Upper lobe of right lung (tissue), 1 donor: ENCODE data around the gene ITGB7. TPM values are rescaled to one million over a fixed set of nuclear protein-coding genes. Genes with fewer than 3 reads are reported as not detected.

ENCODE experiments used
- ATAC-seq: fragments of 200-7000 bp; cut with Tn5 transposase; one replicate; pipeline ENCODE4 v1.9.1; 2020; ENCODE audit warnings: mild to moderate bottlenecking, moderate library complexity
- DNase-seq: peaks from one replicate; pipeline ENCODE4 v3.0.0-alpha.2; 2020
- H3K27ac ChIP-seq: fragments of 200-600 bp; one replicate; pipeline ENCODE4 v1.8.0; 2022
- H3K27me3 ChIP-seq: fragments of 200-600 bp; one replicate; pipeline ENCODE4 v1.8.0; 2022; ENCODE audit warnings: mild to moderate bottlenecking
- H3K36me3 ChIP-seq: fragments of 200-600 bp; one replicate; pipeline ENCODE4 v1.8.0; 2022
- H3K4me1 ChIP-seq: fragments of 200-600 bp; one replicate; pipeline ENCODE4 v1.8.0; 2022
- H3K4me3 ChIP-seq: fragments of 200-600 bp; one replicate; pipeline ENCODE4 v1.8.0; 2022; ENCODE audit warnings: mild to moderate bottlenecking
- H3K9me3 ChIP-seq: fragments of 200-600 bp; one replicate; pipeline ENCODE4 v1.8.0; 2022
- intact Hi-C: fragments of 100-400 bp; cut with DNase I; formaldehyde crosslinking; loops from one replicate; pipeline ENCODE4 v1.11.0; 2022
- total RNA-seq: library from RNA; stranded (reverse); fragmentation: NEBNext Ultra II Directional; extraction: Animal tissue kit (Norgen Biotek cat#: 25700); gene quantifications from one replicate; pipeline ENCODE4 v1.2.1, GENCODE V29; 2021
- TF ChIP-seq, protein P1 (sequence below): fragments of 200-600 bp; IDR thresholded peaks from one replicate; pipeline ENCODE4 v1.8.0; 2022; ENCODE audit warnings: antibody characterized with exemption
- donor health status: DM: no; HTN: yes; CAD: no; lungs with severe emphysema.

The ITGB7 gene
- total RNA-seq, 1 donor from 2014 or later: 7.7 TPM

GRCh38 chr12:53236443-53237111 is 29.5 kb upstream of the ITGB7 start:
- Histone ChIP-seq H3K4me1 (peaks cover 23% of the 10 kb centered on the region), H3K27ac (no peak overlapping the region), H3K27me3 (no peaks in the 10 kb centered on the region), H3K9me3 (no peaks in the 10 kb centered on the region), H3K36me3 (no peaks in the 10 kb centered on the region), H3K4me3 (no peak overlapping the region)
- TF ChIP-seq, protein P1, sequence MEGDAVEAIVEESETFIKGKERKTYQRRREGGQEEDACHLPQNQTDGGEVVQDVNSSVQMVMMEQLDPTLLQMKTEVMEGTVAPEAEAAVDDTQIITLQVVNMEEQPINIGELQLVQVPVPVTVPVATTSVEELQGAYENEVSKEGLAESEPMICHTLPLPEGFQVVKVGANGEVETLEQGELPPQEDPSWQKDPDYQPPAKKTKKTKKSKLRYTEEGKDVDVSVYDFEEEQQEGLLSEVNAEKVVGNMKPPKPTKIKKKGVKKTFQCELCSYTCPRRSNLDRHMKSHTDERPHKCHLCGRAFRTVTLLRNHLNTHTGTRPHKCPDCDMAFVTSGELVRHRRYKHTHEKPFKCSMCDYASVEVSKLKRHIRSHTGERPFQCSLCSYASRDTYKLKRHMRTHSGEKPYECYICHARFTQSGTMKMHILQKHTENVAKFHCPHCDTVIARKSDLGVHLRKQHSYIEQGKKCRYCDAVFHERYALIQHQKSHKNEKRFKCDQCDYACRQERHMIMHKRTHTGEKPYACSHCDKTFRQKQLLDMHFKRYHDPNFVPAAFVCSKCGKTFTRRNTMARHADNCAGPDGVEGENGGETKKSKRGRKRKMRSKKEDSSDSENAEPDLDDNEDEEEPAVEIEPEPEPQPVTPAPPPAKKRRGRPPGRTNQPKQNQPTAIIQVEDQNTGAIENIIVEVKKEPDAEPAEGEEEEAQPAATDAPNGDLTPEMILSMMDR: no peak
- intact Hi-C loops: no loop called here
- no peak for DNase-seq
- ATAC-seq: no peak

GRCh38 chr12:53235742-53236442 is 28.8 kb upstream of the ITGB7 start:
- Histone ChIP-seq H3K36me3 (no peaks in the 10 kb centered on the region), H3K27me3 (no peaks in the 10 kb centered on the region), H3K27ac (no peak overlapping the region), H3K4me1 (peaks cover 23% of the 10 kb centered on the region), H3K4me3 (no peak overlapping the region), H3K9me3 (no peaks in the 10 kb centered on the region)
- intact Hi-C loops: no loop called here
- ATAC-seq (no peak), DNase-seq (no peak)
- TF ChIP-seq, protein P1: no peak

DNA sequence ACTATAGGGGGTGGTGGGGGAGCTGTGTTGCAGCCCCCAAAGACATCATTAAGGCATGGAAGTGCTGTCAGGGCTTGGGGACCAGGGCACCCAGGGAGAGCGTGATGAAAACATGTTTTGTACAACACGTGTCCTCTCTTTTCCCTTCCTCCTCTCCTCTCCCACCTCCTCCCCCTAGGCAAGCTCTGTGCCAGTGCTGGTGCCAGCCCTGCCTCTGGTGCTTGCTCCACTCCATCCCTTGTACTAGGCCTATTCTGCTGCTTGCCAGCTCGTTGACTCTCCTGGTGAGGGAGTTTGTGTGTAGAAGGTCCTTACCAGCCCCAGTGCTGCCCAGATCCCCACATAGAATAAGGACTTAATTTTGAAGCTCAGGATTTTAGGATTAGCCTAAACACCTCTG is 28.1 kb upstream of the ITGB7 start:
- Histone ChIP-seq H3K4me1 (peaks cover 23% of the 10 kb centered on the region), H3K27ac (no peak overlapping the region), H3K36me3 (no peaks in the 10 kb centered on the region), H3K9me3 (no peaks in the 10 kb centered on the region), H3K27me3 (no peaks in the 10 kb centered on the region), H3K4me3 (no peak overlapping the region)
- TF ChIP-seq, protein P1: no peak
- no peak for DNase-seq
- intact Hi-C loops: no loop called here
- no peak for ATAC-seq

- ATAC-seq (no peak), DNase-seq (no peak)
- H3K27ac ChIP-seq: no peak overlapping the region
- no peaks in the 10 kb centered on the region for H3K36me3 ChIP-seq
- H3K4me3 ChIP-seq: no peak overlapping the region
- H3K9me3 ChIP-seq: no peaks in the 10 kb centered on the region
- intact Hi-C loops: no loop called here
- H3K4me1 ChIP-seq: peaks cover 23% of the 10 kb centered on the region
- no peaks in the 10 kb centered on the region for H3K27me3 ChIP-seq
- TF ChIP-seq, protein P1: no peak
Measured at GRCh38 chr12:53234271-53234914, 27.3 kb upstream of the ITGB7 start.

GRCh38 chr12:53233671-53234121 is 26.6 kb upstream of the ITGB7 start:
- DNase-seq: no peak
- Histone ChIP-seq H3K36me3 (no peaks in the 10 kb centered on the region), H3K27me3 (no peaks in the 10 kb centered on the region), H3K27ac (peak overlapping the region; percentile 24), H3K4me3 (no peak overlapping the region), H3K4me1 (peaks cover 23% of the 10 kb centered on the region), H3K9me3 (no peaks in the 10 kb centered on the region)
- intact Hi-C loops: no loop called here
- TF ChIP-seq, protein P1: no peak
- no peak for ATAC-seq
